Psoas muscle (tissue), 8 donors: Measurements from ENCODE around the gene DDX21. TPM values are rescaled to one million over a fixed set of nuclear protein-coding genes. Genes with fewer than 3 reads are reported as not detected.
"Not testable (repeated sequence)": the region's sequence is repeated elsewhere in the genome, so short reads cannot be mapped to it uniquely, and the experiment has no call there.

Source experiments
- ATAC-seq, 4 donors: fragments of 200-7000 bp; cut with Tn5 transposase; one replicate each; pipeline ENCODE4 v1.9.1; 2020; ENCODE audit warnings: moderate library complexity in 3 of 4, mild to moderate bottlenecking in 2 of 4
- DNase-seq, 2 donors: peaks; one replicate each; pipeline ENCODE4 v3.0.0-alpha.2; 2020
- H3K27ac ChIP-seq: fragments of 200-600 bp; one replicate; pipeline ENCODE4 v1.8.0; 2022
- H3K27me3 ChIP-seq, 3 donors: fragments of 200-600 bp in 1 of 3; one replicate each; pipeline versions ENCODE4 v1.6.1 to v1.8.0; 2013 to 2022; ENCODE audit warnings: low read length in 2 of 3, mild to moderate bottlenecking in 2 of 3, moderate library complexity in 1 of 3; ENCODE audit not compliant: insufficient read depth in 3 of 3
- H3K36me3 ChIP-seq, 2 donors: fragments of 200-600 bp in 1 of 2; one replicate each; pipeline versions ENCODE4 v1.6.1 to v1.8.0; 2013 to 2022; ENCODE audit warnings: low read depth in 1 of 2, mild to moderate bottlenecking in 1 of 2, moderate library complexity in 1 of 2; ENCODE audit not compliant: insufficient read depth in 1 of 2
- H3K4me1 ChIP-seq: fragments of 200-600 bp; one replicate; pipeline ENCODE4 v1.8.0; 2022
- H3K4me3 ChIP-seq: fragments of 200-600 bp; one replicate; pipeline ENCODE4 v1.8.0; 2022; ENCODE audit warnings: mild to moderate bottlenecking
- H3K9me3 ChIP-seq: fragments of 200-600 bp; one replicate; pipeline ENCODE4 v1.8.0; 2022
- CTCF ChIP-seq: fragments of 200-600 bp; IDR thresholded peaks from one replicate; pipeline ENCODE4 v1.8.0; 2022; ENCODE audit warnings: antibody characterized with exemption
- WGBS, 3 donors: extraction: QIAGEN DNeasy Blood & Tissue Kit; methylation state at CpG; one replicate each; pipeline versions ENCODE4 v1.1.6 to v1.1.7; 2013; 5-methylcytosine and 5-hydroxymethylcytosine counted together
- intact Hi-C, 2 donors: fragments of 100-400 bp; cut with DNase I; formaldehyde crosslinking; loops; one replicate each; pipeline versions ENCODE4 v1.11.0 to v1.14.2; 2022
- polyA plus RNA-seq, 3 donors: library from polyadenylated mRNA; stranded (reverse); fragments of 200-250 nt; gene quantifications; one replicate each; pipeline ENCODE4 v1.2.3, GENCODE V29; 2013
- total RNA-seq, 4 donors: library from RNA; stranded (reverse); fragmentation: NEBNext Ultra II Directional in 2 of 4; extraction: Animal tissue kit (Norgen Biotek cat#: 25700) in 2 of 4; gene quantifications; one replicate each; pipeline versions ENCODE4 v1.2.1 to v1.2.4, GENCODE V29; 2021 to 2023
- donor health status: healthy with polysubstance abuse.
- donor health status: DM: no; HTN: no; CAD: no; lungs with moderate emphysema.
- donor health status: Bipolar disorder and iron deficiency.
- donor health status: healthy.
- donor health status: DM: yes; HTN: yes; CAD: no.
- donor health status: DM: no; HTN: no; CAD: no.
- donor health status: DM: no; HTN: no; CAD: no.
- donor health status: DM: yes; HTN: yes; CAD: no.

The DDX21 gene
- total and polyA plus RNA-seq, 7 donors: 30.8 to 120 (median 76.1) TPM

DNA sequence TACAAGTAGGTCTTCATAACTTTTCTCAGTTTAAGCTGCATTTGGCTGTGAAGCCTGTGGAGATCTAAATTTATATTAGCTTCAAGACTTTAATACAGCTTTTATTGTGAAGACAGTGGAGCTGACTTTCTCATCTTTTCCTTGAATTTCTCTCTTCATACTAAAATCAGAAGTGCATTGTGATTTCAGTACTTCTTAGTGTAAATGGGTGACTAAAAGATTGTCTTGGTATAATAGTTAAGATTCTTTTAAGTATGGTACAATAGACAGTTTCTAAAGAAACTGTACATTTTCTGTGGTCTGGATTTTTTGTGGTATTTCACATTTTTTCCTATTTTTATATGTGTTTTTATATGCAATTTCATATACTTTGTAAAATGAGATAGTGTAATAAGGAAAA lies 21.0 kb upstream of the DDX21 start:
- intact Hi-C loops: no loop called here
- Histone ChIP-seq H3K4me1 (no peaks in the 10 kb centered on the region), H3K27me3 (no peaks in the 10 kb centered on the region), H3K27ac (no peak overlapping the region), H3K4me3 (no peak overlapping the region), H3K9me3 (no peaks in the 10 kb centered on the region), H3K36me3 (peaks cover 7 to 86% of the 10 kb centered on the region in 2 donors)
- no peak for TF ChIP-seq CTCF
- no peak for ATAC-seq
- DNase-seq: no peak

DNA sequence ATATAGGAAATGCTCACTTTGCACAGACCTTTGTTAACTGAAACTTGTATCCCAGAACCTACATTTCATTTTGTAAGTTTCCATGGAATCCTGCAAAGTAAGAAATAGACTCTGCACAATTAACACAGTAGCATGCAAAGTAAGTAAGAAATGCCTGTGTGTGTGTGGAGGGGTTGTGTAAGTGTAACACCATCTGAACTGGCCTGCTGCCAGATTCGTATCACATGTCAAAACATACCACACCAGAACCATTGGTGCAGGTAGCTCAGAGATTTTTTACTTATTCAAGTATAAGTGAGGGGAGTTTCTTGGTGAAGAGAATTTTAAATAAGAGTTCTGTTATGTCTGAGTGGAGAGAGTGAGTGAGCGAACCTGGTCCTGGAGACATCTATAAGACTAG lies 17.9 kb upstream of the DDX21 start:
- H3K9me3 ChIP-seq: no peaks in the 10 kb centered on the region
- ATAC-seq (peak in 2 of 4 donors; percentile 53 to 65), DNase-seq (no peak)
- no peak for TF ChIP-seq CTCF
- no peak overlapping the region for H3K4me3 ChIP-seq
- H3K36me3 ChIP-seq: peaks cover 10 to 90% of the 10 kb centered on the region in 2 donors
- H3K27me3 ChIP-seq: no peaks in the 10 kb centered on the region
- 56 to 63% (median 60%) methylated on average over 2 of the region's 2 CpGs for WGBS, 3 donors
- H3K4me1 ChIP-seq: peaks cover 6% of the 10 kb centered on the region
- no peak overlapping the region for H3K27ac ChIP-seq
- intact Hi-C loops: no loop called here

DNA sequence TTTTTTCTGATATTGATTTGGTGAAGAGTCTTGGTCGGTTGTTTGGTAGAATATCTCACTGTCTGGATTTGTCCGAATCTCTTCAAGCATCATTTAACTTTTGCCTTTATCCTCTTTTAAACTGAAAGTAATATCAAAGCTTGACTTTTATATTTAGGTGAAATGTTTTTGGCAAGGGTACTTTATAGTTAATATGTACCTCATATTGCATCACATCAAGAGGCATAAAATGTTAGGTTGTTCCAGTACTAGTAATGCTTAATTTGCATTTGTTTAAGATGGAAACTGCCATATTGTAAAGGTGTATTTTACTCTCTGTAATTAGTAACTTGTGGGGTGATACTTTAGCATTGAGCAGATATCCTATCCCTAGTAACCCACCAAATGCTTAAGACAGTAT lies 17.1 kb upstream of the DDX21 start:
- Histone ChIP-seq H3K4me1 (peaks cover 6% of the 10 kb centered on the region), H3K27me3 (no peaks in the 10 kb centered on the region), H3K9me3 (no peaks in the 10 kb centered on the region), H3K27ac (no peak overlapping the region), H3K4me3 (no peak overlapping the region), H3K36me3 (peaks cover 10 to 92% of the 10 kb centered on the region in 2 donors)
- intact Hi-C loops: no loop called here
- ATAC-seq: no peak
- DNase-seq: no peak
- TF ChIP-seq CTCF: no peak
- WGBS, 3 donors: 89 to 92% (median 89%) methylated on average over 2 of the region's 2 CpGs

DNA sequence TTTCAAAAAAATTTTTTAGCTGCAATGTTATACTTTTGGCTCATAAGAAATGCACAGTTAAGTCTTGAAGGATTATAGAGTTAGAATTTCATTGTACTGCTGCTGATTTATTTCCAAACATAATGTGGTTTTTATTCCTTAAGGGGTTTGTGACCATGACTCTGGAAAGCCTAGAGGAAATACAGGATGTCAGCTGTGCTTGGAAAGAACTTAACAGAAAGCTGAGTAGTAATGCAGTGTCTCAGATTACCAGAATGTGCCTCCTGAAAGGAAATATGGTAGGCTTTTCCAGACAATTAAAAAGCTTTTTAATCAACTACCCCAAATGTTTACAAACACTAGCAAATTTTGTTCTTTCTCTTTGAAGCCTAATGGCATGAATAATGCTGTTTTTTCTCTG lies 15.1 kb upstream of the DDX21 start:
- H3K36me3 ChIP-seq: peaks cover 13 to 92% of the 10 kb centered on the region in 2 donors
- H3K4me3 ChIP-seq, ATAC-seq, DNase-seq, H3K4me1 ChIP-seq, H3K27me3 ChIP-seq, intact Hi-C loops, H3K27ac ChIP-seq, H3K9me3 ChIP-seq: not testable (repeated sequence)

GRCh38 chr10:68950598-68950997 lies 5.4 kb upstream of the DDX21 start:
- peaks cover under 1 to 65% of the 10 kb centered on the region in 2 donors for H3K36me3 ChIP-seq
- intact Hi-C loops: loop anchor here in 1 of 2 donors (5.0 kb wide), 1 partner anchor 37 kb away; the partner anchor contains the start of gene KIFBP
- no peaks in the 10 kb centered on the region for H3K9me3 ChIP-seq
- peaks cover 6% of the 10 kb centered on the region for H3K4me1 ChIP-seq
- DNase-seq: no peak
- no peak for ATAC-seq
- no peak overlapping the region for H3K4me3 ChIP-seq
- H3K27me3 ChIP-seq: no peaks in the 10 kb centered on the region
- H3K27ac ChIP-seq: no peak overlapping the region
- WGBS, 3 donors: 91 to 94% (median 94%) methylated on average over 3 of the region's 3 CpGs
- no peak for TF ChIP-seq CTCF
